GM23338 (cell line): ENCODE measurements around the gene KIAA1755. TPM values are rescaled to one million over a fixed set of nuclear protein-coding genes. Genes with fewer than 3 reads are reported as not detected.

Experiments
- ATAC-seq: fragments of 200-7000 bp; cut with Tn5 transposase; 3 replicates; pipeline ENCODE4 v1.9.1; 2020
- DNase-seq: peaks from one replicate; pipeline ENCODE4 v3.0.0-alpha.2; 2015; ENCODE audit warnings: low spot score
- H2AFZ ChIP-seq: fragments of 200-600 bp; sonication (generic); 2 replicates; pipeline ENCODE4 v1.8.0; 2016; ENCODE audit warnings: antibody characterized with exemption, mild to moderate bottlenecking, moderate library complexity
- H3F3A ChIP-seq: fragments of 200-600 bp; sonication (generic); replicated peaks from 2 replicates; pipeline ENCODE4 v1.8.0; 2017; ENCODE audit warnings: antibody characterized with exemption, mixed run types, low read depth
- H3K27ac ChIP-seq: fragments of 200-600 bp; sonication (generic); 2 replicates; pipeline ENCODE4 v1.6.1; 2016; ENCODE audit warnings: low read depth
- H3K27me3 ChIP-seq: fragments of 200-600 bp; sonication (generic); 2 replicates; pipeline ENCODE4 v1.8.0; 2016; ENCODE audit warnings: mild to moderate bottlenecking, mixed run types, moderate library complexity; ENCODE audit not compliant: insufficient read depth
- H3K36me3 ChIP-seq: fragments of 200-600 bp; sonication (generic); 2 replicates; pipeline ENCODE4 v1.8.0; 2016; ENCODE audit warnings: mild to moderate bottlenecking; ENCODE audit not compliant: insufficient read depth
- H3K4me1 ChIP-seq: fragments of 200-600 bp; sonication (generic); 2 replicates; pipeline ENCODE4 v1.8.0; 2016; ENCODE audit warnings: mild to moderate bottlenecking, moderate library complexity; ENCODE audit not compliant: insufficient read depth
- H3K4me2 ChIP-seq: fragments of 200-600 bp; sonication (generic); 2 replicates; pipeline ENCODE4 v1.7.1; 2017; ENCODE audit warnings: mixed run types
- H3K4me3 ChIP-seq: fragments of 200-600 bp; sonication (generic); 2 replicates; pipeline ENCODE4 v1.6.1; 2016; ENCODE audit warnings: mixed run types
- H3K79me2 ChIP-seq: fragments of 200-600 bp; sonication (generic); replicated peaks from 2 replicates; pipeline ENCODE4 v1.8.0; 2017; ENCODE audit warnings: mild to moderate bottlenecking; ENCODE audit not compliant: insufficient read depth
- H3K9me2 ChIP-seq: fragments of 200-600 bp; sonication (generic); 2 replicates; pipeline ENCODE4 v1.8.0; 2017; ENCODE audit not compliant: insufficient read depth
- H4K20me1 ChIP-seq: fragments of 200-600 bp; sonication (generic); replicated peaks from 2 replicates; pipeline ENCODE4 v1.8.0; 2017; ENCODE audit warnings: mild to moderate bottlenecking; ENCODE audit not compliant: insufficient read depth
- H3K27ac Mint-ChIP-seq: 2 replicates; pipeline ENCODE4 v1.8.0; 2020; ENCODE audit warnings: inconsistent platforms, mild to moderate bottlenecking, moderate library complexity, mixed read lengths
- H3K27me3 Mint-ChIP-seq: 3 replicates; pipeline ENCODE4 v1.8.0; 2022; ENCODE audit warnings: low read depth, mild to moderate bottlenecking, moderate library complexity, mixed read lengths, inconsistent platforms; ENCODE audit not compliant: insufficient read depth, poor library complexity
- H3K36me3 Mint-ChIP-seq: 3 replicates; pipeline ENCODE4 v1.8.0; 2021; ENCODE audit warnings: low read depth, mild to moderate bottlenecking, inconsistent platforms, moderate library complexity, mixed read lengths
- H3K4me1 Mint-ChIP-seq: 3 replicates; pipeline ENCODE4 v1.8.0; 2020; ENCODE audit warnings: mild to moderate bottlenecking, inconsistent platforms, mixed read lengths
- H3K4me3 Mint-ChIP-seq: 3 replicates; pipeline ENCODE4 v1.8.0; 2021; ENCODE audit warnings: moderate library complexity, mild to moderate bottlenecking, inconsistent platforms, mixed read lengths
- H3K9me3 Mint-ChIP-seq: 3 replicates; pipeline ENCODE4 v1.8.0; 2020; ENCODE audit warnings: moderate library complexity, mild to moderate bottlenecking, inconsistent platforms, mixed read lengths
- CREB1 ChIP-seq: fragments of 250-450 bp; sonication (Bioruptor Pico); IDR thresholded peaks from 2 replicates; pipeline ENCODE4 v1.5.0; 2020; ENCODE audit warnings: low read depth, mild to moderate bottlenecking, moderate library complexity
- CTCF ChIP-seq, 2 experiments: fragments of 200-600 bp in 1 of 2; sonication (generic) in 1 of 2; conservative IDR thresholded peaks; 2 replicates each; pipeline versions ENCODE4 v1.5.1 to v1.6.1; 2016 to 2017; ENCODE audit warnings: antibody characterized with exemption in 2 of 2, low read depth in 2 of 2, mild to moderate bottlenecking in 2 of 2, moderate library complexity in 1 of 2
- ETS1 ChIP-seq: IDR thresholded peaks from 2 replicates; pipeline ENCODE4 v1.6.1; 2016; ENCODE audit warnings: antibody characterized with exemption
- EZH2 ChIP-seq: fragments of 200-600 bp; sonication (generic); IDR thresholded peaks from one replicate; pipeline ENCODE4 v1.8.0; 2017; ENCODE audit warnings: antibody characterized with exemption, mild to moderate bottlenecking, low read depth; ENCODE audit not compliant: unreplicated experiment
- EZH2phosphoT487 ChIP-seq: fragments of 200-600 bp; sonication (generic); IDR thresholded peaks from one replicate; pipeline ENCODE4 v1.8.1; 2018; ENCODE audit warnings: antibody characterized with exemption; ENCODE audit not compliant: unreplicated experiment
- JUNB ChIP-seq: IDR thresholded peaks from one replicate; pipeline ENCODE4 v1.6.1; 2016; ENCODE audit warnings: antibody characterized with exemption; ENCODE audit not compliant: unreplicated experiment
- NANOG ChIP-seq: IDR thresholded peaks from 2 replicates; pipeline ENCODE4 v1.6.1; 2016; ENCODE audit warnings: antibody characterized with exemption, borderline replicate concordance
- POLR2AphosphoS5 ChIP-seq: IDR thresholded peaks from 2 replicates; pipeline ENCODE4 v1.6.1; 2016; ENCODE audit warnings: antibody characterized with exemption, low read depth
- REST ChIP-seq: IDR thresholded peaks from one replicate; pipeline ENCODE4 v1.6.1; 2018; ENCODE audit warnings: antibody characterized with exemption; ENCODE audit not compliant: unreplicated experiment
- STAT1 ChIP-seq: IDR thresholded peaks from one replicate; pipeline ENCODE4 v1.6.1; 2016; ENCODE audit warnings: antibody characterized with exemption; ENCODE audit not compliant: unreplicated experiment
- ZNF114 ChIP-seq: fragments of 250-450 bp; sonication (Bioruptor Pico); IDR thresholded peaks from 2 replicates; pipeline ENCODE4 v1.5.0; 2020; ENCODE audit warnings: mild to moderate bottlenecking, moderate library complexity
- ZNF331 ChIP-seq: fragments of 250-450 bp; sonication (Bioruptor Pico); IDR thresholded peaks from 2 replicates; pipeline ENCODE4 v1.5.0; 2020; ENCODE audit warnings: low read depth, mild to moderate bottlenecking, moderate library complexity
- ZNF462 ChIP-seq: fragments of 250-450 bp; sonication (Bioruptor Pico); IDR thresholded peaks from 2 replicates; pipeline ENCODE4 v1.5.0; 2020; ENCODE audit warnings: mild to moderate bottlenecking, moderate library complexity
- polyA plus RNA-seq: library from polyadenylated mRNA; unstranded; fragments of >200 nt; fragmentation: Nextera tagmentation; extraction: Ambion mirVana; gene quantifications from 2 replicates; pipeline ENCODE4 v1.2.1, GENCODE V29; 2016
- total RNA-seq: library from RNA; depleted of rRNA; stranded (reverse); fragments of >200 nt; shearing (Covaris generic); gene quantifications from 2 replicates; pipeline ENCODE4 v1.2.3, GENCODE V29; 2014

The KIAA1755 gene
- total and polyA plus RNA-seq, 2 experiments from 2014 or later: 0.28 TPM; not detected in 1

GRCh38 chr20:38193586-38194105 lies 66.9 kb downstream of the KIAA1755 start:
- H3K79me2 ChIP-seq: no peaks in the 10 kb centered on the region
- H3K9me2 ChIP-seq: no peaks in the 10 kb centered on the region
- Mint-ChIP-seq H3K27ac (no peak overlapping the region), H3K36me3 (0 out of 3 replicates have a peak, but pooled peaks cover 5% of the 10 kb centered on the region), H3K9me3 (peaks cover 6% of the 10 kb centered on the region), H3K27me3 (peaks cover 4% of the 10 kb centered on the region), H3K4me1 (no peaks in the 10 kb centered on the region), H3K4me3 (no peak overlapping the region)
- TF ChIP-seq STAT1: no peak
- no peak for TF ChIP-seq CTCF (conservative IDR thresholded peaks at IDR 0.05; ENCODE audit: low read depth in 2 of 2)
- TF ChIP-seq POLR2AphosphoS5: no peak
- TF ChIP-seq ZNF462: no peak
- TF ChIP-seq ZNF114 (CRISPR knock-in tag): no peak
- TF ChIP-seq EZH2: no peak
- TF ChIP-seq CREB1 (CRISPR knock-in tag): no peak
- TF ChIP-seq EZH2phosphoT487: no peak
- TF ChIP-seq REST: no peak
- no peak for TF ChIP-seq ZNF331 (CRISPR knock-in tag)
- no peak for TF ChIP-seq JUNB
- no peak for TF ChIP-seq NANOG
- TF ChIP-seq ETS1: no peak
- H2AFZ ChIP-seq: no peak overlapping the region
- DNase-seq: no peak
- H3K4me3 ChIP-seq: no peak overlapping the region
- H3K4me1 ChIP-seq: peaks cover 4% of the 10 kb centered on the region
- no peaks in the 10 kb centered on the region for H3K36me3 ChIP-seq
- no peaks in the 10 kb centered on the region for H3K27me3 ChIP-seq
- H3F3A ChIP-seq: no peaks in the 10 kb centered on the region
- no peak for ATAC-seq
- H3K4me2 ChIP-seq: no peak overlapping the region
- no peak overlapping the region for H3K27ac ChIP-seq
- H4K20me1 ChIP-seq: no peaks in the 10 kb centered on the region
